ENCODE measurements around the gene SHC3.

GRCh38 chr9:89120704-89121103, 57.9 kb downstream of the SHC3 start:
- no peak for TF ChIP-seq GATA2 (IDR thresholded peaks at IDR 0.05; ENCODE audit: low read depth, low read length)
- TF ChIP-seq GATA3 (IDR thresholded peaks at IDR 0.05; ENCODE audit: low read depth, low read length): no peak
